ENCODE measurements around the gene DAPK1. TPM values are rescaled to one million over a fixed set of nuclear protein-coding genes. Genes with fewer than 3 reads are reported as not detected.
"Not testable (repeated sequence)": the region's sequence is repeated elsewhere in the genome, so short reads cannot be mapped to it uniquely, and the experiment has no call there.

DAPK1 gene
- total RNA-seq, 1 donor from 2014 or later, result 0.69 TPM

- intact Hi-C loops (cut with micrococcal nuclease), result no loop called here
Measured at GRCh38 chr9:87498046-87498810, 561 bp downstream of the DAPK1 start.

DNA sequence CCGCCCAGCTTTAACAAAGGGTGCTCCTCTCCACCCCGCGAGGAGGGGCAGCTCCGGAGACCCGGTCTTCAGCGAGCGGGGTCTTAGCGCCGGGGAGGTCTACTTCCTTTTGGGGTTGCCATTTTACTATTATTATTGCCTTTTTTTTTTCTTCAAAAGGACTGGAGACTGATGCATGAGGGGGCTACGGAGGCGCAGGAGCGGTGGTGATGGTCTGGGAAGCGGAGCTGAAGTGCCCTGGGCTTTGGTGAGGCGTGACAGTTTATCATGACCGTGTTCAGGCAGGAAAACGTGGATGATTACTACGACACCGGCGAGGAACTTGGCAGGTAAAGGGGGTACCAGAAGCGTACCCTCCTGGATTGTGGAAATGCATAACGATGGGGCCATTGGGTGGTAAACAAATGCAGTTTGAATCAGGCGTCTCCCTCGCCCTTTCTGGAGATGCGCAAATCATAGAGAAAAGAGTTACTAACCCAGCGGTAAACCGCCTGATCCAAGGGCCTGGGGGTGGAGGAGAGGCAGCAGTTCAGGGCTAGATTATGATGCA is 1.2 kb downstream of the DAPK1 start:
- intact Hi-C loops (cut with micrococcal nuclease), result no loop called here

GRCh38 chr9:87499424-87500017 is 1.9 kb downstream of the DAPK1 start:
- intact Hi-C loops (cut with micrococcal nuclease), result no loop called here

DNA sequence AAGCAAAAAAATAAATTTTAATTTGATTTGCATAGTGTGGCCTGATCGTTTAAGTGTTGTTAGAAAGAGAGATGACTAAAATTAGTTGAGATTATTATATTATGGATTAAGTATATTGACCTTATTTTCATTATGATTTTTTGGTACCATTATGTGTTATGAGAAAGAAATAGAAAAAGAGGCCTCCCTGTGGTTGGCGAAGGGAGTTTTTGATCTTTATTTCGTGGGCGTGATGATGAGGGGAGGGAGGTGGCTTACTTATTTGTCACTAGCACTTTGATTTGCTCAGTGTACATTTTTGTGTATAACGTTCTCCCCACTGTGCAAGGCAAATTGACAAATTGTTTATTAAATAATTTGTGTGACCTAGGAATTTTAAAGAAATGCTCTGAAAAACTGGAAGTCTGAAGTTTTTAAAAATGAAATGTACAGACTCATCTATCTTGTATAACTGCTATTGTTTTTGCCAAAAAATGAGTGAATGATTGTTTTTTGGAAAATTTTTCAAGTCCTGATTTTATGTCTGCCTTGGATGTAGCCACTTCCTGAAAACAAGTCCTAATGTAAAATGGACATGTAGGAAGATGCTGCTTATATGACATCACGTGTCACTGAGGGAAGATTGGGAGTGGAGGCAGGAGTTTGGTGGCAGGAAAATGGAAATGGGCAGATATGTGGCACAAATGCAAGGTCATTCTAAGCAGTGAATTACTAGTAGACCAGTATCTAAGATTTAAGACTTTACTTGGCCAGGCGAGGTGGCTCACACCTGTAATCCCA is 3.0 kb downstream of the DAPK1 start:
- intact Hi-C loops (cut with micrococcal nuclease), result no loop called here

DNA sequence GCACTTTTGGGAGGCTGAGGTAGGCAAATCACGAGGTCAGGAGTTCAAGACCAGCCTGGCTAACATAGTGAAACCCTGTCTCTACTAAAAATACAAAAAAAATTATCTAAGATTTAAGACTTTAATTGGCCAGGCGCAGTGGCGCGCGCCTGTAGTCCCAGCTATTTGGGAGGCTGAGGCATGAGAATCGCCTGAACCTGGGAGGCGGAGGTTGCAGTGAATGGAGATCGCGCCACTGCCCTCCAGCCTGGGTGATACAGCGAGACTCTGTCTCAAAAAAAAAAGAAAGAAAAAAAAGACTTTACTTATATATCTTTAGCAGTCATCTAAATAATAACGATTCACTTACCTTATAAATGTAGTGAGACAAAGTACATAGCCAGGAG is 3.6 kb downstream of the DAPK1 start:
- intact Hi-C loops (cut with micrococcal nuclease), result not testable (repeated sequence)

DNA sequence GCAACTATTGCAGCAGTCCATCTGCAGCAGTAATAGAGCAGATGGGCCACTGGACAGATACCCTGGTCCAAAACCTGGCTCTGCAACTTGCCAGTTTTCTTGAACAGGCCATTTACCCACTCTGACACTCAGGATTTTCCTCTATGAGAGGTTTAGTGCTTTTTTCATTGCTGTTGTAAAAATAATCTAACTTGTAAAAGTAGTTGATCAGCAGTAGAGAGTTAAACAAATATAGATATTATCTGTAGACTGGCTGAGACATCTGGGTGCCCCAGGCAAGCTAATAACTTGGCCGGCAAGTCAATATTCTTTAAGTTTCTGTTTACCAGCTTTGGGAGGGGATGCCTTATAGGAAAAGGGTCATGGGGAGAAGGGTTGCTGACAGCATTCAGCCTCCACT is 4.1 kb downstream of the DAPK1 start:
- intact Hi-C loops (cut with micrococcal nuclease), result no loop called here

GRCh38 chr9:87502391-87503221 is 4.9 kb downstream of the DAPK1 start:
- intact Hi-C loops (cut with micrococcal nuclease), result no loop called here

- intact Hi-C loops (cut with micrococcal nuclease), result no loop called here
Measured at GRCh38 chr9:87503430-87503829, 5.8 kb downstream of the DAPK1 start.

DNA sequence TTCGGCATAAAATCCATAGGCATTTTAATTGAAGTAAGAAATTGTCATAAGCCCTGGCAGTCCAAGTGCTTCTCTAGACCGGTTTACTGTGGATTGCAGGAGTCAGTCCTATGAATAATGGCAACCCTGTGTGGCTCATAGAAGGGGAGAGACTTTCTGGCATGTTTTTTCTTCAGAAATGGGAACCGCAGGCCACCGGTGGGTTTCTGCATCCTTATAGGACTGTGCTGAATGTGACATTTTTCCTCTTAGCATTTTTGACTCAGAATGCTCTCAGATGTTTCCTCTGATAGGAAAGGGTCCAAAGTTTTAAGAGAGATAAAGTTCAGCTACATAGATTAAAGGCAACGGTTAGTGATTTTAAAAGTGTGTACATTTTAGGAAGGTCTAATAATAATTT is 6.3 kb downstream of the DAPK1 start:
- intact Hi-C loops (cut with micrococcal nuclease), result no loop called here

DNA sequence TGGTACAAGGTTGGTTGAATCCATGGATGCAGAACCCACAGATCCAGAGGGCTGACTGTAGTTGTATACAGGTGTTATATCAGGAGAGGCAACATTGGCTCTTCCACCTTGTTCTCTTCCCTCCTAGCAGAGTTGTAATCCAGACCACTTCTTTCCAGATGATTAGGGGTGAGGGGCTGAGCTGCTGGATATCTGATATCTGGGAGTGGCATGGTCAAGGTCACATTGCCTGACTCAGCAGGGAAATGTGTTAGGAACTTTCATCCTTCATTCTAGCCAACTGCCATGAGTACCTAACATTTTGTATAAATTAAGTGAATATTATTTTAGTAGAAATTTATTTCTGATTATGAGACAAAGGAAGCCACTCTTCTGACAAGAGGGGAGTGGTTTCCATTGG is 7.3 kb downstream of the DAPK1 start:
- intact Hi-C loops (cut with micrococcal nuclease), result no loop called here

DNA sequence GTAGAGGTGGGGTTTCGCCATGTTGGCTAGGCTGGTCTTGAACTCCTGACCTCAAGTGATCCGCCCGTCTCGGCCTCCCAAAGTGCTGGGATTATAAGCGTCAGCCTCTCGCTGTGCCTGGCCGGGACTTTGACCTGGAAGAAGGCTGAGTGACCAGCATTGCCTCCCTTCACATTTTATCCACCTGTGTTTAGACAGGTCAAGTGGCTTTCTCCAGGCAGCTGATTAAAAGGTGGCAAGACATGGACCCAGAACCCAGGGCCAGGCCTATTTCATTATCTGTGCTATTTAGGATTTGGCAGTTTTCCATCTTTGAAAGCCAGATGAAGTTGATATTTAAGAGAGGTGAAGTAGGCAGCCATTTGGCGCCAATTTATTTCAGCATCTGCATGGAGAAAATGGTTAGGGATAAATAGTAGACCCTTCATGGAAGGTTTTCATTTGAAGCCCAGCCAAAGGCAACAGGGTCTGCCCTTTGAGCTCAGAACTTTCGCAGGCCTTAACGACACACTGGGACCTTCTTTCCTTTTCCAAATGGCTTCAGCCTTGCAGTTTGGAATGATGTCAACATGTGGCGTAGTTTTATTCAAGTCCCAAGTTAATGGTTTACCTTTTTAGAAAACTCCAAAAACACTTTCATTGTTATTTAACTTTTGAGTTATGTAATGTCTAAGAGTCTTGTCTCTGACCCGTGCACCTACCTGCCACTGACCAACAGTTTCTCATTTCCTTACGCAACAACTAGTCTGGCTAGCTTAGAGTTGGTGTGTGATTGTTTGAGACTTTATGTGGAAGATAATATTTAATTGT is 8.4 kb downstream of the DAPK1 start:
- intact Hi-C loops (cut with micrococcal nuclease), result no loop called here

GRCh38 chr9:87507576-87507975 is 9.9 kb downstream of the DAPK1 start:
- intact Hi-C loops (cut with micrococcal nuclease), result no loop called here

- intact Hi-C loops (cut with micrococcal nuclease), result no loop called here
Measured at GRCh38 chr9:87510252-87510683, 12.6 kb downstream of the DAPK1 start.

DNA sequence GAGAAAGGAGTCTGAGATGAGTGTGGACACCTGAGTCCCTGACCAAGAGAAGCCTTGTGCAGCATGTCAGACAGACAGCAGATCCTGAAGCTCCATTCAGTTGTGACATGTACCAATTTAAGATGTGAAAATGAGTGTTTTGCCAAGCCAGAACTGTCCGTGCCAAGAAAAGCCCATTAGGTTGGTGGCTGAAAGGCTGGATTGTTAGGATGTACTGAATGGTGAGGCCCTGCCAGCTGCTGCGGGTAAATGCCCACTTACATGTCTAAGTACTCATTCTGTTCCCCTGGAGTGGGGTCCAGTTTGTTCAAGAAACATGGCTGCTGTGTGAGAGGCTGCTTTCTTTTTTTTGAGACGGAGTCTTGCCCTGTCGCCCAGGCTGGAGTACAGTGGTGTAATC is 14.6 kb downstream of the DAPK1 start:
- intact Hi-C loops (cut with micrococcal nuclease), result no loop called here

DNA sequence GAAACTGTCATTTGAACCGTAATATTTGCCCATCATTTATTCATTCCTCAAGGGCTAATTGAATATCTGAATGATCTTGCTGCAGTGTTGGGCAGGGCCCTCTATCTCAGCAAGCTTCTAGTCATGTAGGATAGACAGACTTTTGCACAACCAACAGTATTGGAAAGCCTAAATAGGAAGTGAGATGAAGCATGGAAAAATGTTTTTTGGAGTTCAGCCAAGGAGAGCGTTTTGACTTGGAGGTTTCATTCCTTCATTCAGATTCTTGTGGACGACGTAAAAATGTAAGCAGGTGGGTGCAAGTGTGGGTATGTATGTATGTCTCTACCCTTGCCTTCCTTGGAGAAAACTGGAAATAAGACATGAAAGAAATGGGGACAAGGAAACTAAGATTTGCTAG is 15.5 kb downstream of the DAPK1 start:
- intact Hi-C loops (cut with micrococcal nuclease), result no loop called here

DNA sequence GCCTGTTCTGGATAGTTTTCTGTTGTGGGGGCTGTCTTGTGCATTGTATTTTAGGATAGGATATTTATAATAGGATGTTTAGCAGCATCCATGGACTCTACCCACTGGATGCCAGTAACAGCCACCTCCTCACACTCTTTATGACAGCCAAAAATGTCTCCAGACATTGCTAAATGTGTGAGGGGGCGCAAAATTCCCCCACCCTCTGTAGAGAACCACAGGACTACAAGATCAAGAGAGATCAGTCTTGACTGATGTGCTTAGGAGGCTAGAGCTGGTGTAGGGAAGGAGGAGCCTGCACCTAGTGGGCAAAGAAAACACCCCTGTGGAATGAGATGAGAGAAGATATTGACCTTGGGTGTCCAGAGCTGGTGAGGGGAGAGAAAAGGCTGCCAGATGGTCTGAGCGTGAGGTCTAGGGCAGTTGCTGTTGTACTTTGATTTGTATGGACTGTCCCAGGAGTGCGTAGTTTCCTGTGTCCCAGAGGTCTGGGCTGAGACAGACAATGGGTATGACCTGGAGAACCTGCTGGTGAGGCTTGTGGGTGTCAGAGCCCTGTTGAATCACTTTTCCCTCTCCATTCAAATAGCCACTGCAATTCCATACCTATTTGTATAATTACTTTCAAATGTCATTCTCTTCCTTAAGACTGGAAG is 16.3 kb downstream of the DAPK1 start:
- intact Hi-C loops (cut with micrococcal nuclease), result no loop called here

GRCh38 chr9:87515006-87515405 is 17.3 kb downstream of the DAPK1 start:
- intact Hi-C loops (cut with micrococcal nuclease), result no loop called here

- intact Hi-C loops (cut with micrococcal nuclease), result no loop called here
Measured at GRCh38 chr9:87515588-87516221, 18.0 kb downstream of the DAPK1 start.

DNA sequence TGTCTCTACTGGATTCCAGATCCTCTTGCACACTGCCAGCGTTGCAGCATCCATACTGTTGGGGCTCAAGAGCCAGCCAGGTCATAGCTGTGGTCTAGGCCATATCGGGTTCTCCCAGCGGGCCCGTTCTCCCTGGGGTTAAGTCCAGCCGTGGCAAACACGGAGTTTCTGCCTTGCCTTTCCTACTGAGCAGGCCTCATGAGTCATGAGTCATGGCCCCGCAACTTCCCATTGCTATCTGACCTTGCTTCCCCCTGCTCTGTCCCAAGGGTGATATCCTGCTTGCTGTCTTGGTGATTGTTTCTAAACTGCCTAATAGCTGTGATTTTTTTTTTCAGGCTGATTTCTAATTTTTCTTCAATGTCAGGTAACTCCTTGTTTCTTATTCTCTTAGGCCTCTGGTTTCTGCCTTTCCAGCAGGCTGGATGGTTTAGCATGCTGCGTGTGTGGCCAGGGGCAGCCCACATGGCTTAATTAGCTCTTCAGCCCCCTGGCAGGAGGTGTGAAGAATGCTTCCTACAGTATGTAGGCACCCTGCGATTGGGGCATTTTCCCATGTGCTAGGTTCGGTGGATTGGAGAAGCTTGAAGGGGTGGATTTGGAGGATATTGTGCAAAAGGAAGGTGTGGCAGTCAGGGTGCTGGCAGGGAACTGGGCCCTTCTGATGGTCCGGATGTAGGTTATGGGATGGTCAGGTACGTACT is 18.7 kb downstream of the DAPK1 start:
- intact Hi-C loops (cut with micrococcal nuclease), result no loop called here
